Measurements from ENCODE around the gene WDR88. TPM values are rescaled to one million over a fixed set of nuclear protein-coding genes. Genes with fewer than 3 reads are reported as not detected.

WDR88 gene
- total and polyA plus RNA-seq, 10 of the 15 experiments (the other 5 are each of a cell fraction or from before 2014, with no cell fraction given) = 0.19 to 0.34 TPM; not detected in 8

- TF ChIP-seq EZH2 (IDR thresholded peaks at IDR 0.05; ENCODE audit: borderline replicate concordance, control insufficient read depth, low read depth, low read length) (no peak), BACH1 (IDR thresholded peaks at IDR 0.05; ENCODE audit: borderline replicate concordance) (no peak), FOXM1 (IDR thresholded peaks at IDR 0.05; ENCODE audit: low read depth, low read length) (no peak), MTA3 (IDR thresholded peaks at IDR 0.05; ENCODE audit: borderline replicate concordance, low read length) (no peak)
These were observed 63.9 kb downstream of the WDR88 start (continued) for GRCh38 chr19:33195645-33196347.

GRCh38 chr19:33196446-33197193, 64.7 kb downstream of the WDR88 start:
- FAIRE-seq = no peak
- RAD21 ChIA-PET (ENCODE audit: unreplicated experiment) = interaction anchor here (0.9 to 1.4 kb wide), 2 partner anchors 12 to 37 kb away, joined by 3 read pairs; no protein-coding TSS in a partner anchor
- TF ChIP-seq MLLT1 (IDR thresholded peaks at IDR 0.05) = no peak
- TF ChIP-seq NFXL1 (IDR thresholded peaks at IDR 0.05; ENCODE audit: borderline replicate concordance) = no peak
- TF ChIP-seq MTA2 (IDR thresholded peaks at IDR 0.05; ENCODE audit: low read depth) = no peak
- no peak for TF ChIP-seq ZZZ3 (IDR thresholded peaks at IDR 0.05; ENCODE audit: control insufficient read depth, insufficient read length, low read depth)
- TF ChIP-seq SKIL (IDR thresholded peaks at IDR 0.05; ENCODE audit: low read depth, poor library complexity, severe bottlenecking) = no peak
- no peak for TF ChIP-seq RFX5 (IDR thresholded peaks at IDR 0.05; ENCODE audit: low read depth, low read length)
- no peak for TF ChIP-seq BCLAF1 (IDR thresholded peaks at IDR 0.05)
- no peak for TF ChIP-seq HDAC2 (IDR thresholded peaks at IDR 0.05)
- no peak for TF ChIP-seq ZNF207 (IDR thresholded peaks at IDR 0.05; ENCODE audit: borderline replicate concordance)
- TF ChIP-seq CHD1 (IDR thresholded peaks at IDR 0.05; ENCODE audit: low read depth, low read length) = no peak
- no peak for TF ChIP-seq SREBF1 (IDR thresholded peaks at IDR 0.05; ENCODE audit: low read length)

More at GRCh38 chr19:33196446-33197193, 64.7 kb downstream of the WDR88 start:
- in situ Hi-C loops (cut with MboI) (no loop called here), intact Hi-C loops (cut with micrococcal nuclease; ENCODE audit: unreplicated experiment) (no loop called here)
- Histone ChIP-seq H3K36me3 (ENCODE audit: control insufficient read depth in 2 of 2, insufficient read depth in 2 of 2, low read length in 1 of 2) (no peaks in the 10 kb centered on the region), H3K4me3 (no peak overlapping the region), H3K9me3 (replicated peaks; ENCODE audit: control insufficient read depth, insufficient read depth, low read length) (no peaks in the 10 kb centered on the region), H3K9ac (ENCODE audit: control insufficient read depth, insufficient read depth, low read length) (no peak overlapping the region), H3K27me3 (replicated peaks in 1 of 2; ENCODE audit: control insufficient read depth in 2 of 2, insufficient read depth in 2 of 2, low read length in 1 of 2) (peaks cover 0 to 3% of the 10 kb centered on the region in 2 experiments; a peak in 3 of 4 replicates), H3K4me1 (ENCODE audit: control insufficient read depth, insufficient read depth, low read length) (peaks cover 5% of the 10 kb centered on the region), H2AFZ (ENCODE audit: control insufficient read depth, low read depth, low read length) (no peak overlapping the region), H3K4me2 (ENCODE audit: control insufficient read depth, insufficient read depth) (no peak overlapping the region), H3K79me2 (ENCODE audit: control insufficient read depth, insufficient read depth, low read length) (no peaks in the 10 kb centered on the region), H3K27ac (ENCODE audit: control insufficient read depth, insufficient read depth) (no peak overlapping the region), H4K20me1 (ENCODE audit: control insufficient read depth, insufficient read depth) (no peaks in the 10 kb centered on the region)
- ATAC-seq (no peak), DNase-seq (ENCODE audit: low read depth, low spot score) (no peak)
- no TSS peak for BruUV-seq (replicated peaks)
- SMC1A ChIA-PET (ENCODE audit: uncharacterized antibody, unreplicated experiment) = interaction anchor here (1.4 kb wide), 1 partner anchor 20 kb away, joined by 6 read pairs; no protein-coding TSS in a partner anchor
- CTCF ChIA-PET = interaction anchor here (1.2 to 3.2 kb wide), 6 partner anchors 9 to 220 kb away, joined by 3 to 21 read pairs (median 3); no protein-coding TSS in a partner anchor
- POLR2A ChIA-PET = interaction anchor here (0.5 kb wide), 1 partner anchor 616 kb away, joined by 6 read pairs; no protein-coding TSS in a partner anchor
- 62% methylated on average over 9 of the region's 10 CpGs for WGBS (ENCODE audit: insufficient coverage, insufficient replicate concordance, low lambda C conversion rate, missing lambda C conversion rate)

Data from GM12878 (cell line).